NCI-H226 (cell line): ENCODE data around the gene UCK1.

Experiments
- DNase-seq: peaks from one replicate; pipeline ENCODE4 v3.0.0-alpha.2; 2015

The UCK1 gene

DNA sequence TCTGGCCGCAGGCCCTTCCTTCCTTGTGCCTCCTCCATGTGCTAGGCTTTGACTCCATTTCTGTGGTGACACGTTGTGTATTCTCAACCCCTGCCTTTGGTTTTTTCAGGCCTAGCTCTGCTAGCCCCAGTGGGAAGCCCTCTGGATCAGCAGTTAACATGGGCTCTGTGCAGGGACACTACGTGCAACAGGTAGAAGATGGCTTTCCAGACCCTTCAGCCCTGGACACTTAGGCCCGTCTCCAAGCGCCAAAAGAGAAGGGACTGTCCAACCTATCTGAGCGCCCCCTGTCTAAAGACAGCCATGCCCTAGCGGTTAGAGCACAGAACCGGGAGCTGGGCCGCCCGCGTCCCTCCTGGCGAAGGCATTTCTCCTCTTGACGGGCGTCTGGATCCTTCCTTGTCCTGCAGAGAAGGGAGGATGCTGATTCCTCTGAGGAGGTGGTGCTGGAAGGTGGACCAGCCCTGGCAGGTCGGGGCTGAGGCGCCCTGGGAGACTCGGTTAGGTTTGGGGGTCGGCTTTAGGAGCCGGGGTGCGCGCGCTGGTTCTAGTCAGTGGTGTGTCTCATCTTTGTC, 36.7 kb downstream of the UCK1 start:
- no peak for DNase-seq

GRCh38 chr9:131492070-131492469, 39.0 kb downstream of the UCK1 start:
- DNase-seq: no peak

- no peak for DNase-seq
Observed at GRCh38 chr9:131491001-131491710, 39.9 kb downstream of the UCK1 start.

GRCh38 chr9:131490514-131490913, 40.5 kb downstream of the UCK1 start:
- DNase-seq: no peak

DNA sequence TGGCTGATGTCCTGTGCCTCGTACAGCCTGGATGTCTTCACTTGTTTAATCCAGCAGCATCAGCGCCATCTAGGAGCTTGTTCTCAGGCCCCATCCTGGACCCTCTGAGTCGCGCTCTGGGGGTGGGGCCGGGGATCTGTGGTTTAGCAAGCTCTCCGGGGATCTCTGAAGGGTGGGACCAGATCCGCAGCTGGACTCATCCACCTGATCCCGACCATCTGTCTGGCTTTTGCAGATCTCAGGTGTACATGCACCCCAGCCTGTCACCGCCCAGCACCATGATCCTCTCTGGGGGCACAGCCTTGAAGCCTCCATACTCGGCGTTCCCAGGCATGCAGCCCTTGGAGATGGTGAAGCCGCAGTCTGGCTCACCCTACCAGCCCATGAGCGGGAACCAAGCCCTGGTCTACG, 43.4 kb downstream of the UCK1 start:
- DNase-seq: no peak

- DNase-seq: no peak
Observed at GRCh38 chr9:131487001-131487400, 44.1 kb downstream of the UCK1 start.

- no peak for DNase-seq
Observed at GRCh38 chr9:131485728-131486422, 45.2 kb downstream of the UCK1 start.

DNA sequence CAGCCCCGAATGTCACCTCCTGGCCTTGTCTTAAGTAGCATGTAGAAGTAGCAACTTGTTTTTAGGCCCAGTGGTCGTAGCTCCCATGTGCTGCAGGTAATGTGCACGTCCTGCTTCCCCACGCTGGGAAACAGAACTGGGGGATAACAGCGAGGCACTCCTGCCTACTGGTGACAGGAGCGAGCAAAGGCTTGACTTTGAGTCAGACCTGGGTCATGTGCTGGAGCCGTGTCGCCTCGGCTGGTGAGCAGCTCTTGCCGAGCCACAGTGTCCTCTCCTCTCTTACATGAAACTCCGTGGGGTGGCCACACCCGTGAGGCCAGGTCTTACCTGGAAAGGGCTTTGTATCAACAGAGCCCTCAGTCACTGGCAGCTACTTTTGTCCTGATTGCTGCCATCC, 45.9 kb downstream of the UCK1 start:
- DNase-seq: no peak

DNA sequence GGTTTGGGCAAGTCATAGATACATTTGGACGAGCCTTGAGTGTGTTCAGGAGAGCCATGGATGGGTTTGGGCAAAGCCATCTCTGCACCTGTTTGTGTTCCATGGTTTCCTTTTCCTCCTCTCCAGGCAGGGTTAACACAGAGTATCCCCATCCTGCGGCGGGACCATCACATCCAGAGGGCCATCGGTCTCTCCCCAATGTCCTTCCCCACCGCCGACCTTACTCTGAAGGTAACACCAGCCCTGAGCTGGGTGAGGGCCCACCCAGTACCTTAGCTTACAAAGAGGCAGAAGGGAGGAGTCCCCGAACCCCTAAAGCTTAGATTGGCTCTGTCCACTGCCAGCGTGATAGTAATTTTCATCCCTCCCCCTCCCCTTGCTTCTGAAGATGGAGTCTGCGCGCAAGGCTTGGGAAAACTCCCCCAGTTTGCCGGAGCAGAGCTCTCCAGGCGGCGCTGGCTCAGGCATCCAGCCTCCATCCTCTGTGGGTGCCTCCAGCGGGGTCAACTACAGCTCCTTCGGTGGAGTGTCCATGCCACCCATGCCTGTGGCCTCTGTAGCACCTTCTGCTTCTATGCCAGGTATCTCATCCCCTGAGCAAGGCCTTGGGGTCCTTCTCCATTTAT, 46.4 kb downstream of the UCK1 start:
- DNase-seq: no peak

DNA sequence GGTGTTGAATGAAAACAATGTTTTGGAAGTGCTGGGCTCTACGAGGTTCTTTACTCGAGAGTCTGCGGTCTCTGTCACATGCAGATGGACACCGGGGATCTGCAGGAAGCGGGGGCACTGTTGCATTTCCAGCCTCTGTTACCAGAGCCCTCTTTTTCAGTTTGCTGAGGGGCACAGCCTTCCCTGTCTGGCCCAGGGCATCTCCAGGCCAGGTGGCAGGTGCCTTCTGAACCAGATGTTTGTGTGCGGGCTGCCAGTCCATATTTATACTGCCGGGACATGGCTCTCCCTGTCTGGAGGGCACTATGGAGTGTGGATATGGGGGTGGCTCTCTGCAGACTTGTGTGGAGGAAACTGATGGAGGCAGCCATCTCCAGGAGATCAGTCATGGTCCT, 47.0 kb downstream of the UCK1 start:
- DNase-seq: no peak

GRCh38 chr9:131483319-131484050, 47.6 kb downstream of the UCK1 start:
- DNase-seq: no peak

DNA sequence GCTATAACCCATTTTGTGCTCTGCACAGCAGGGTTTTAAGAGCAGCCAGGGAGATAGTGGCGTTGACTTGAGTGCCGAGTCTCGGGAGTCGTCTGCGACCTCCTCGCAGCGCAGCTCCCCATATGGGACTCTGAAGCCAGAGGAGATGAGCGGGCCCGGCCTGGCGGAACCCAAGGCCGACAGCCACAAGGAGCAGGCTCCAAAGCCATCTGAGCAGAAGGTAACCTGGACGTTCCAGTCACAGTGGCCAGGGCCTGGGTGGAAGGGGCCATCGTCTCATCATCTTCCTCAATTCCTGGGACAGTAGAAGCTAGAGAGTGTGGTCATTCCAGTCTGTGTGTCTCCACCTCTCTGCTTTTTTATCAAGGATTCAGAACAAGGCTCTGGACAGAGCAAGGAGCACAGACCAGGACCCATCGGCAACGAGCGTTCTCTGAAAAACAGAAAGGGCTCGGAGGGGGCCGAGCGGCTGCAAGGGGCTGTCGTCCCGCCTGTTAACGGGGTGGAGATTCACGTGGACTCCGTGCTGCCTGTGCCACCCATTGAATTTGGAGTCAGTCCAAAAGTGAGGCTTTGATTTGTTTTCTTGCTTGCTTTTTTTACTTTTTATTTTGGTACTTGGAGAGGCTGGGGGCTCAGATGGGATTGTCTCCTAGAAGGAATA, 48.6 kb downstream of the UCK1 start:
- DNase-seq: no peak

- no peak for DNase-seq
Observed at GRCh38 chr9:131481441-131482342, 49.4 kb downstream of the UCK1 start.

DNA sequence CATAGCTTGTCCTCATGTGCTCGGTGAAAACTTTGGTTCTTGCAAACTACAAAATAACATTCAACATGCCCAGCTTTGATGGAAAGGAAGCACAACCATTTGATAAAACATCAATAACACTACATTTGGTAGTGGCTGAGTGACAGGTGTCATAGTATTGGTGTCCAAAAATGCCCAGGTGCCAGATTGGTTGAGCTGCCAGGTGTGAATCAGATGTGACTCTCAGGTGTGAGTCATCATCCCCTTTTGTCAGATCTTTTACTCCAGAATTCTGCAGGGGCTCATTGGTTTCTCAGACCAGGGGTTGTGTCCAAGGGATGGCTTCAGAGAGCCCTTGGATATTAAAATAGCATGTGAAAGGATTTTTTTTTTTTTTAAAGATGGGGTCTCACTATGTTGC, 50.8 kb downstream of the UCK1 start:
- DNase-seq: no peak

DNA sequence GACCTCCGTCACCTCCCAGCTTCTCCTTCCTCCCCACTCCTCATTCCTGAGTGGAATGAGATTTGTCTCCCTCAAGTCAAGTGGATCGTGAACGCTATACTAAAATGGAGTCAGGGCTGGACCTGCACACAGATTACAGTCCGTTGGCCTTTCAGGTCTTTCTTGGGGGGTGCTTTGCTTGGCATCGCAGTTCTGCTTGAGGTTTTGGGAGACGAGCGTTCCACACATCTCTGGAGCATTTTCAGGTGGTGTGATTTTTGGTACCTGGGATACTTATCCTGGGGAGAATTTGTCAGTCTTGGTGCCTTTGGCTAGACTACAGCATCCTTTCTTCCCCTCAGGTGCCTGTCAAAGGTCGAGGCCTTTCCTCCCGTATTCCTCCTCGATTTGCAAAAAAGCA, 52.2 kb downstream of the UCK1 start:
- DNase-seq: no peak

DNA sequence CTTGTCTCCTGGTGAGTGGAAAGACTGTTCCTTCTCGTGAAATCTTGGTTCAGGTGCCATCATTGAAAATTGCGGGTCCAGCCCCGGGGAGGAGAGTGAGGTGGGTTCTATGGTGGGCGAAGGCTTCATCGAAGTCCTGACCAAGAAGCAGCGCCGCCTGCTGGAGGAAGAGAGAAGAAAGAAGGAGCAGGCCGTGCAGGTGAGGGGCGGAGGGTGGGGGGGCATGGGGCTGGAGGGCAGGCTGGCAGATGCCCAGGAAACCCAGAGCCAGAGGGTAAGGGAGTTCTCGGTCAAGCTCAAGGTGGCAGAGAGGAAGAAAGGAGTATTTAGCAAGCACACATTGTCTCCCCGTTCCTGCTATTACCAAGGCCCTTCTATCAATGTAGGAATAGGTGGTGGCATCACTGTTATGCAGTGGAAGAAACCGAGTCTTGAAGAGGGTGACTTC, 52.6 kb downstream of the UCK1 start:
- no peak for DNase-seq

- DNase-seq: no peak
Observed at GRCh38 chr9:131477816-131478419, 53.1 kb downstream of the UCK1 start.

- no peak for DNase-seq
Observed at GRCh38 chr9:131477367-131477766, 53.7 kb downstream of the UCK1 start.

DNA sequence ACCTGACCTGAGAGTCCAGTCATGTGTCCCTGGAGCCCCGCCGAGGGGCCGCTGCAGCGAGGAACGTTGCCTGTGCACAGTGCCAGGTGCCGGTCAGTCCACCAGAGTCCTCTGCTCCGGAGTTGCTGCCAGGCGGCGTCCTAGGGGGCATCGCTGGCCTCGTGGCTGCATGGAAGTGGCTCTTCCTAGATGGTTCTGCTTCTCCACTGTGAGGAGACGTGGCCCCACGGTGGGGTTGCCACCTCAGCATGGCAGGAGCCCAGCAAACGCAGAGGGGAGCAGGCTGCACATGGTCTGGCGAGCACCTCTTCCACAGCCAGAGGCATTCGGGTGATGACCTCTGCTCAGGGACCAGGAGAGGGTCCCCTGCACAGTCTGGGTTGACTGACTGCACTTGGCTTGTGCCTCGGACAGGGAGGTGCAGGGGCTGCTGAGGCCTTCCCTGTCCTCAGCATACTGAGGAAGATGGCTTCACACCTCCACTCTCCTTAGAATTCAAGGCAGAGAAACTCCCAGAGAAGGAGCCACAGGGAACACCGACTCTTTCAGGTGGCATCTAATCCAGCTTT, 54.2 kb downstream of the UCK1 start:
- no peak for DNase-seq

GRCh38 chr9:131475956-131476776, 54.9 kb downstream of the UCK1 start:
- no peak for DNase-seq
